ENCODE measurements around the gene SPINT2. TPM values are rescaled to one million over a fixed set of nuclear protein-coding genes. Genes with fewer than 3 reads are reported as not detected.

SPINT2 gene
- total and polyA plus RNA-seq, 4 donors = 7.0 to 43.0 (median 10.7) TPM

DNA sequence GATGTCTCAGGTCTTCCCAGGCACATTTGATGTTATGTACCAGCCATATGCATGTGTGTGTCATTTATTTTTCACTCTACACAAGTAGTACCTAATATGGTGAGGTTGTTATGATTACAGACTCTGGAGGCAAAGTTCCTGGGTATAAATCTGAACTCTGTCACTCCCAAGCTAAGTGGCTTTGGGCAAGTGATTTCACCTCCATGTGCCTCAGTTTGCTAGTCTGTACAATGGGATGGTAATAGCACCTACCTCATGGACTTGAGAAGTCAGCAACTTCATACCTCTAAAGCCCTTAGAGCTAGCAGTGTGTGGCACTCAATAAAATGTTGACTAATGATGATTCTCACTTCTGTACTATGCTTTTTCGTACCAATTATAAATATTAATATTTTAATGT lies 67.4 kb downstream of the SPINT2 start:
- TF ChIP-seq CTCF (IDR thresholded peaks at IDR 0.05; ENCODE audit: low read depth, low read length, missing input control) (no peak), HNF4G (IDR thresholded peaks at IDR 0.05) (no peak), RXRA (IDR thresholded peaks at IDR 0.05) (no peak), SP1 (IDR thresholded peaks at IDR 0.05) (no peak), TAF1 (conservative IDR thresholded peaks at IDR 0.05) (no peak), GABPA (IDR thresholded peaks at IDR 0.05 in 1 of 2, conservative IDR thresholded peaks at IDR 0.05 in 1 of 2) (no peak), YY1 (IDR thresholded peaks at IDR 0.05) (no peak), JUND (IDR thresholded peaks at IDR 0.05) (no peak), NR2F2 (IDR thresholded peaks at IDR 0.05) (no peak), RAD21 (IDR thresholded peaks at IDR 0.05) (no peak), FOXA1 (IDR thresholded peaks at IDR 0.05) (no peak), FOXA2 (IDR thresholded peaks at IDR 0.05) (no peak), ATF3 (IDR thresholded peaks at IDR 0.05) (no peak), HNF4A (conservative IDR thresholded peaks at IDR 0.05) (no peak), EGR1 (IDR thresholded peaks at IDR 0.05; ENCODE audit: low read depth in 2 of 2) (no peak)
- TF ChIP-seq, protein P1, sequence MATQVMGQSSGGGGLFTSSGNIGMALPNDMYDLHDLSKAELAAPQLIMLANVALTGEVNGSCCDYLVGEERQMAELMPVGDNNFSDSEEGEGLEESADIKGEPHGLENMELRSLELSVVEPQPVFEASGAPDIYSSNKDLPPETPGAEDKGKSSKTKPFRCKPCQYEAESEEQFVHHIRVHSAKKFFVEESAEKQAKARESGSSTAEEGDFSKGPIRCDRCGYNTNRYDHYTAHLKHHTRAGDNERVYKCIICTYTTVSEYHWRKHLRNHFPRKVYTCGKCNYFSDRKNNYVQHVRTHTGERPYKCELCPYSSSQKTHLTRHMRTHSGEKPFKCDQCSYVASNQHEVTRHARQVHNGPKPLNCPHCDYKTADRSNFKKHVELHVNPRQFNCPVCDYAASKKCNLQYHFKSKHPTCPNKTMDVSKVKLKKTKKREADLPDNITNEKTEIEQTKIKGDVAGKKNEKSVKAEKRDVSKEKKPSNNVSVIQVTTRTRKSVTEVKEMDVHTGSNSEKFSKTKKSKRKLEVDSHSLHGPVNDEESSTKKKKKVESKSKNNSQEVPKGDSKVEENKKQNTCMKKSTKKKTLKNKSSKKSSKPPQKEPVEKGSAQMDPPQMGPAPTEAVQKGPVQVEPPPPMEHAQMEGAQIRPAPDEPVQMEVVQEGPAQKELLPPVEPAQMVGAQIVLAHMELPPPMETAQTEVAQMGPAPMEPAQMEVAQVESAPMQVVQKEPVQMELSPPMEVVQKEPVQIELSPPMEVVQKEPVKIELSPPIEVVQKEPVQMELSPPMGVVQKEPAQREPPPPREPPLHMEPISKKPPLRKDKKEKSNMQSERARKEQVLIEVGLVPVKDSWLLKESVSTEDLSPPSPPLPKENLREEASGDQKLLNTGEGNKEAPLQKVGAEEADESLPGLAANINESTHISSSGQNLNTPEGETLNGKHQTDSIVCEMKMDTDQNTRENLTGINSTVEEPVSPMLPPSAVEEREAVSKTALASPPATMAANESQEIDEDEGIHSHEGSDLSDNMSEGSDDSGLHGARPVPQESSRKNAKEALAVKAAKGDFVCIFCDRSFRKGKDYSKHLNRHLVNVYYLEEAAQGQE (IDR thresholded peaks at IDR 0.05) = no peak
- TF ChIP-seq, protein P2, sequence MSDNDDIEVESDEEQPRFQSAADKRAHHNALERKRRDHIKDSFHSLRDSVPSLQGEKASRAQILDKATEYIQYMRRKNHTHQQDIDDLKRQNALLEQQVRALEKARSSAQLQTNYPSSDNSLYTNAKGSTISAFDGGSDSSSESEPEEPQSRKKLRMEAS (IDR thresholded peaks at IDR 0.05) = no peak
- TF ChIP-seq, protein P3, sequence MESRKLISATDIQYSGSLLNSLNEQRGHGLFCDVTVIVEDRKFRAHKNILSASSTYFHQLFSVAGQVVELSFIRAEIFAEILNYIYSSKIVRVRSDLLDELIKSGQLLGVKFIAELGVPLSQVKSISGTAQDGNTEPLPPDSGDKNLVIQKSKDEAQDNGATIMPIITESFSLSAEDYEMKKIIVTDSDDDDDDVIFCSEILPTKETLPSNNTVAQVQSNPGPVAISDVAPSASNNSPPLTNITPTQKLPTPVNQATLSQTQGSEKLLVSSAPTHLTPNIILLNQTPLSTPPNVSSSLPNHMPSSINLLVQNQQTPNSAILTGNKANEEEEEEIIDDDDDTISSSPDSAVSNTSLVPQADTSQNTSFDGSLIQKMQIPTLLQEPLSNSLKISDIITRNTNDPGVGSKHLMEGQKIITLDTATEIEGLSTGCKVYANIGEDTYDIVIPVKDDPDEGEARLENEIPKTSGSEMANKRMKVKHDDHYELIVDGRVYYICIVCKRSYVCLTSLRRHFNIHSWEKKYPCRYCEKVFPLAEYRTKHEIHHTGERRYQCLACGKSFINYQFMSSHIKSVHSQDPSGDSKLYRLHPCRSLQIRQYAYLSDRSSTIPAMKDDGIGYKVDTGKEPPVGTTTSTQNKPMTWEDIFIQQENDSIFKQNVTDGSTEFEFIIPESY (IDR thresholded peaks at IDR 0.05) = no peak
- Histone ChIP-seq H3K27ac (ENCODE audit: low read depth in 1 of 2, low read length in 2 of 2) (no peak overlapping the region), H3K4me1 (ENCODE audit: control insufficient read depth in 4 of 4, insufficient read depth in 4 of 4, low read length in 3 of 4) (peaks cover 0 to 9% (median 0%) of the 10 kb centered on the region in 4 donors), H3K9me3 (ENCODE audit: control insufficient read depth in 4 of 4, low read length in 3 of 4) (no peaks in the 10 kb centered on the region), H3K9ac (ENCODE audit: low read depth in 1 of 2, low read length in 2 of 2) (no peak overlapping the region), H3K36me3 (ENCODE audit: control insufficient read depth in 4 of 4, insufficient read depth in 3 of 4, low read depth in 1 of 4, low read length in 3 of 4) (peaks cover 0 to 10% (median under 1%) of the 10 kb centered on the region in 4 donors), H3K27me3 (ENCODE audit: control insufficient read depth in 4 of 4, insufficient read depth in 4 of 4, low read length in 3 of 4) (no peaks in the 10 kb centered on the region), H3K4me3 (ENCODE audit: low read depth in 1 of 3, low read length in 3 of 3) (no peak overlapping the region)
- no peak for DNase-seq (ENCODE audit: low spot score)
- 76% methylated on average over 1 of the region's 1 CpG for WGBS
